Measurements from ENCODE around the gene MRPL34. TPM values are rescaled to one million over a fixed set of nuclear protein-coding genes. Genes with fewer than 3 reads are reported as not detected.

The MRPL34 gene
- total and polyA plus RNA-seq, 9 of the 15 experiments (the other 6 are each of a cell fraction or from before 2014, with no cell fraction given), result 11.5 to 256 (median 72.5) TPM

GRCh38 chr19:17332677-17333581 is 27.3 kb downstream of the MRPL34 start (continued):
- TF ChIP-seq CBX1 (IDR thresholded peaks at IDR 0.05; ENCODE audit: low read depth), result peak; percentile 78; the same call in 1 of the 2 replicates
- no peak for TF ChIP-seq CBFA2T3 (IDR thresholded peaks at IDR 0.05)
- TF ChIP-seq, protein P1, sequence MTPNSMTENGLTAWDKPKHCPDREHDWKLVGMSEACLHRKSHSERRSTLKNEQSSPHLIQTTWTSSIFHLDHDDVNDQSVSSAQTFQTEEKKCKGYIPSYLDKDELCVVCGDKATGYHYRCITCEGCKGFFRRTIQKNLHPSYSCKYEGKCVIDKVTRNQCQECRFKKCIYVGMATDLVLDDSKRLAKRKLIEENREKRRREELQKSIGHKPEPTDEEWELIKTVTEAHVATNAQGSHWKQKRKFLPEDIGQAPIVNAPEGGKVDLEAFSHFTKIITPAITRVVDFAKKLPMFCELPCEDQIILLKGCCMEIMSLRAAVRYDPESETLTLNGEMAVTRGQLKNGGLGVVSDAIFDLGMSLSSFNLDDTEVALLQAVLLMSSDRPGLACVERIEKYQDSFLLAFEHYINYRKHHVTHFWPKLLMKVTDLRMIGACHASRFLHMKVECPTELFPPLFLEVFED (CRISPR knock-in tag; conservative IDR thresholded peaks at IDR 0.05), result no peak
- peak; percentile 53; the same call in 1 of the 2 replicates for TF ChIP-seq CC2D1A (IDR thresholded peaks at IDR 0.05)
- TF ChIP-seq, protein P2, sequence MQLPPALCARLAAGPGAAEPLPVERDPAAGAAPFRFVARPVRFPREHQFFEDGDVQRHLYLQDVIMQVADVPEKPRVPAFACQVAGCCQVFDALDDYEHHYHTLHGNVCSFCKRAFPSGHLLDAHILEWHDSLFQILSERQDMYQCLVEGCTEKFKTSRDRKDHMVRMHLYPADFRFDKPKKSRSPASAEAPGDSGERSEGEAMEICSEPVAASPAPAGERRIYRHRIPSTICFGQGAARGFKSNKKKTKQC (CRISPR knock-in tag; IDR thresholded peaks at IDR 0.05), result peak; percentile 8; the same call in 1 of the 2 replicates
- TF ChIP-seq SRSF3 (IDR thresholded peaks at IDR 0.05; ENCODE audit: insufficient read depth, low read length), result no peak
- TF ChIP-seq ZBTB40 (IDR thresholded peaks at IDR 0.05), result no peak
- TF ChIP-seq ZBTB40 (CRISPR knock-in tag; IDR thresholded peaks at IDR 0.05), result no peak
- peak; percentile 46 for TF ChIP-seq TBP (optimal IDR thresholded peaks at IDR 0.05; ENCODE audit: low read depth, low read length)
- TF ChIP-seq FOS (IDR thresholded peaks at IDR 0.05; ENCODE audit: extremely low read depth, insufficient read length), result peak; percentile 95
- TF ChIP-seq ZNF217 (CRISPR knock-in tag; IDR thresholded peaks at IDR 0.05), result no peak
- TF ChIP-seq HDAC1 (IDR thresholded peaks at IDR 0.05), result 0 out of 4 replicates have a peak, but pooled peaks of 1 of the 2 experiments have one; percentile 18
- no peak for TF ChIP-seq DIDO1 (tag; IDR thresholded peaks at IDR 0.05; ENCODE audit: low read depth)
- no peak for TF ChIP-seq ZFP36 (IDR thresholded peaks at IDR 0.05; ENCODE audit: low read depth, low read length, partially characterized antibody)
- peak; percentile 69 for TF ChIP-seq HMGN3 (IDR thresholded peaks at IDR 0.05; ENCODE audit: borderline replicate concordance, extremely low read depth, insufficient read length, low read depth, low read length)
- TF ChIP-seq NFATC3 (IDR thresholded peaks at IDR 0.05), result no peak
- TF ChIP-seq SP2 (IDR thresholded peaks at IDR 0.05; ENCODE audit: extremely low read depth, low read depth, low read length, poor library complexity, severe bottlenecking), result peak; percentile 45

Measured in K562 (cell line).